ENCODE results near the gene NHLRC1. TPM values are rescaled to one million over a fixed set of nuclear protein-coding genes. Genes with fewer than 3 reads are reported as not detected.

The NHLRC1 gene
- total RNA-seq, 4 donors from 2014 or later: 0.49 to 1.8 (median 1.3) TPM

GRCh38 chr6:18115356-18115755 lies 7.1 kb downstream of the NHLRC1 start:
- Histone ChIP-seq H3K4me1 (peaks cover 0 to 6% (median 0%) of the 10 kb centered on the region in 3 donors), H3K27me3 (no peaks in the 10 kb centered on the region), H3K36me3 (no peaks in the 10 kb centered on the region), H3K27ac (no peak overlapping the region), H3K4me3 (no peak overlapping the region), H3K9me3 (no peaks in the 10 kb centered on the region)
- intact Hi-C loops (cut with DNase I): no loop called here
- no peak for DNase-seq
- no peak for TF ChIP-seq CTCF (IDR thresholded peaks at IDR 0.05)
- TF ChIP-seq POLR2A (IDR thresholded peaks at IDR 0.05): no peak
- 68 to 86% methylated on average over 2 of the region's 2 CpGs for WGBS, 2 donors

- peaks cover 0 to 6% (median 4%) of the 10 kb centered on the region in 3 donors for H3K9me3 ChIP-seq
- H3K27ac ChIP-seq: no peak overlapping the region
- no peak for DNase-seq
- H3K36me3 ChIP-seq: no peaks in the 10 kb centered on the region
- intact Hi-C loops (cut with DNase I): no loop called here
- TF ChIP-seq CTCF (IDR thresholded peaks at IDR 0.05) (no peak), POLR2A (IDR thresholded peaks at IDR 0.05) (no peak)
- no peaks in the 10 kb centered on the region for H3K4me1 ChIP-seq
- no peak overlapping the region for H3K4me3 ChIP-seq
- H3K27me3 ChIP-seq: no peaks in the 10 kb centered on the region
Observed at GRCh38 chr6:18110162-18110561, 12.3 kb downstream of the NHLRC1 start.

GRCh38 chr6:18107061-18107460 lies 15.4 kb downstream of the NHLRC1 start:
- Histone ChIP-seq H3K36me3 (no peaks in the 10 kb centered on the region), H3K9me3 (peaks cover 0 to 6% (median 4%) of the 10 kb centered on the region in 3 donors), H3K27me3 (no peaks in the 10 kb centered on the region), H3K27ac (no peak overlapping the region), H3K4me1 (no peaks in the 10 kb centered on the region), H3K4me3 (no peak overlapping the region)
- no peak for DNase-seq
- TF ChIP-seq POLR2A (IDR thresholded peaks at IDR 0.05) (no peak), CTCF (IDR thresholded peaks at IDR 0.05) (no peak)
- WGBS, 2 donors: 92 to 96% methylated on average over 1 of the region's 1 CpG
- intact Hi-C loops (cut with DNase I): no loop called here

GRCh38 chr6:18102783-18103509 lies 19.5 kb downstream of the NHLRC1 start:
- no peak overlapping the region for H3K27ac ChIP-seq
- 83 to 91% methylated on average over 6 of the region's 6 CpGs for WGBS, 2 donors
- no peak for TF ChIP-seq POLR2A (IDR thresholded peaks at IDR 0.05)
- no peak for TF ChIP-seq CTCF (IDR thresholded peaks at IDR 0.05)
- H3K4me1 ChIP-seq: no peaks in the 10 kb centered on the region
- H3K27me3 ChIP-seq: no peaks in the 10 kb centered on the region
- no peak for DNase-seq
- intact Hi-C loops (cut with DNase I): no loop called here
- H3K9me3 ChIP-seq: peaks cover 0 to 6% (median 4%) of the 10 kb centered on the region in 3 donors
- H3K4me3 ChIP-seq: no peak overlapping the region
- no peaks in the 10 kb centered on the region for H3K36me3 ChIP-seq

- 89 to 97% methylated on average over 2 of the region's 2 CpGs for WGBS, 2 donors
- Histone ChIP-seq H3K27ac (no peak overlapping the region), H3K36me3 (no peaks in the 10 kb centered on the region), H3K4me3 (no peak overlapping the region), H3K9me3 (peaks cover 0 to 5% (median 0%) of the 10 kb centered on the region in 3 donors), H3K4me1 (no peaks in the 10 kb centered on the region), H3K27me3 (no peaks in the 10 kb centered on the region)
- intact Hi-C loops (cut with DNase I): no loop called here
- no peak for DNase-seq
- TF ChIP-seq CTCF (IDR thresholded peaks at IDR 0.05) (no peak), POLR2A (IDR thresholded peaks at IDR 0.05) (no peak)
Observed at GRCh38 chr6:18101873-18102272, 20.6 kb downstream of the NHLRC1 start.

All from esophagus squamous epithelium (tissue), 5 donors.